Measurements from ENCODE around the gene ITGA5.
A peak's percentile ranks its signal among the peaks of the same experiment; 100 is the strongest.

ITGA5 gene
- total RNA-seq, result 155 to 299 (median 165) reads per million in 3 donors

DNA sequence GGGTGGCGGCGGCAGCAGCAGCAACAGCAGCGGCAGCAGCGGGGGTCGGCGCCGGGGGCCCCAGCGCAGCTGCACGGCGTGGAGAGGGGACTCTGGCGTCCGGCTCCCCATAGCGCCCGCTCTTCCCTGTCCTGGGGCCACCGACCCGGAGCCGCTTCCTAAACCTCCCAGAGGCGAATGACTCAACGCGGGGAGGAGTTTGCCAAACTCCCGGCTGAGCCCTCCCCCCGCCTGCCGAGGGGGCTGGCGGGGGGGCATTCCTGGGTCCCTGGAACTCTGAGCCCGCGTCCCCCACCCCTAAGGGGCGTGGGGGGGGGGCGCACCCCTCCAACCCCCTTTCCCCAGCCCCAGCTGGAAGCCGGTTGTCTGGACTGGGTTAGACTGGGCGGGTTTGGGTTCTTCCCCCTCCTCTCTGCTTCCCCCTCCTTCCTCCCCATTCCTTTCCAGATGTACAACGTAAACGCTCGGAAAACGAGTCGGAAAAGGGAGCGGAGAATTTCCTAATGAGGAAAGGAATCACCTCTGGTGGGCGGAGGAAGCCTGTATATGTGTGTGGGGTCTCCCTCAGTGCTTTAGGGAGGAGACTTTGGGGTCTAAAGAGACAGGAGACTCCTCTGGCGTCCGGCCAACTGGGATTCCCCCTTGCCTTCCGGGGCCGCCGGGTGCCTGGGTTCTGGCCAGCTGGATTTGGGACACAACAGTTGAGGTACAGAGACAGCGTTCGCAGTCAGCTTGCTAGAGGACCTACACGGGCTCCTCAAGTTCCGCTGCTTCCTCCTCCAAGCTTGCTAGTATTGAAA lies at the start of gene ITGA5:
Gene ITGA5, minus strand, starts transcription at position 179 of the 800 bp plus-strand sequence. Its CDS starts 68 bp downstream, at position 111.
- H3K4me1 ChIP-seq (ENCODE audit: control insufficient read depth, insufficient read depth, low read length, poor library complexity, severe bottlenecking), result peaks cover 38% of the 10 kb centered on the region
- DNase-seq, result peak; percentile 40 to 49 (median 43)
- peak within 1 kb of the TSS; percentile 100 for H3K4me3 ChIP-seq (ENCODE audit: insufficient read depth, low read depth, low read length, poor library complexity, severe bottlenecking)
- no peaks in the 10 kb centered on the region for H3K36me3 ChIP-seq (ENCODE audit: control insufficient read depth, insufficient read depth, low read length)
- no peaks in the 10 kb centered on the region for H3K9me3 ChIP-seq (ENCODE audit: control insufficient read depth, low read length)
- no peaks in the 10 kb centered on the region for H3K27me3 ChIP-seq (replicated peaks; ENCODE audit: control insufficient read depth, insufficient read depth, low read length, poor library complexity, severe bottlenecking)
- H3K27ac ChIP-seq (ENCODE audit: insufficient read depth, low read length, poor library complexity, severe bottlenecking), result peak within 1 kb of the TSS; percentile 94

DNA sequence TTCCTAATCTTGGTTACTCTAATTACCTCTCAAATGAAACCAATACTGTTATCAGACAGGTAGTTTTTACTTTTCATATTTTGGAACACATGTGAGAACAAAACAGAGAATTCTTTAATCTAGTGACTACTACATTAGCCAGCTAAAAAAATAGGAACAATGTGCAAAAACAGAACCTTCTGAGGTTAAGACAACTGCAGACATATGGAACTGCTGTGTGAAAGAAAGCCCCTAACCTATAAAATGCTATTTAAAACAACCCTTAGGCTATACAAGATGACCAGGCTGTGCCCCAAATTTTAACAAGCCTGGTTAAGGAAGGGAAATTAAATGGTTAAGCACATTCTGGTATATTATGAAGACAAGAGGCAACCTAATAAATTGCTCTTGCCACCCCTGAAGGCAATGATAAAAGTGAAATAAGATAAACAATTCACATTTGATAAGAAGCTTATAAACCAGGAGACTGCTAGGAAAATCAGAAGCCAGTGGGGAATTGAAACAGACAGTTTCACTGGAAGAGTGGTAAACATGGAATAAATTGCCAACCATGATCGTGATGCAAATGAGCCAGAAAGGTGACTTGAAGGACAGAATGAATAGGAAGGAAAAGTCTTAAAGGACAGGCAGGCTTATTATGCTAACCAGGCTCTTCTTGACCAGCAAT lies 46.9 kb upstream of the ITGA5 start:
- Histone ChIP-seq H3K4me1 (ENCODE audit: control insufficient read depth, insufficient read depth, low read length, poor library complexity, severe bottlenecking) (no peaks in the 10 kb centered on the region), H3K9me3 (ENCODE audit: control insufficient read depth, low read length) (no peaks in the 10 kb centered on the region), H3K27ac (ENCODE audit: insufficient read depth, low read length, poor library complexity, severe bottlenecking) (no peak overlapping the region), H3K27me3 (replicated peaks; ENCODE audit: control insufficient read depth, insufficient read depth, low read length, poor library complexity, severe bottlenecking) (no peaks in the 10 kb centered on the region), H3K4me3 (ENCODE audit: insufficient read depth, low read depth, low read length, poor library complexity, severe bottlenecking) (no peak overlapping the region), H3K36me3 (ENCODE audit: control insufficient read depth, insufficient read depth, low read length) (no peaks in the 10 kb centered on the region)
- no peak for DNase-seq

DNA sequence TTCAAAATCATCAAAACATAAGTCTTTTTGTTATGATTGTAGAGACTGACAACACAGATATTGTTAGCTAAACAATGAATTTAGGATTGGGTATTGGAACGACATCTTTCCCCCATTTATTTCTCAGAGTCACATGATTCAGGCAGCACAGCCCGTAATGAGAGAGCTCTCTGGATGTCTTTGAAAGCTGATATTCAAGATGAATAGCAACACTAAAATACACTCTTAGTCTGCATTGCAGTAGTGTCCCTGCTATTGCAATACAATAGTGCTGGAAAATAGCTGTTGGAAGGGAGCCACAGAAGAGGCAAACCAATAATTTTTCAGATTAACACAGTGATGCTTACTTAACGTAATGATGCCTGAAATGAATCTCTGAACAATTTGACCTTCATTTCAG lies 44.4 kb upstream of the ITGA5 start:
- Histone ChIP-seq H3K27me3 (replicated peaks; ENCODE audit: control insufficient read depth, insufficient read depth, low read length, poor library complexity, severe bottlenecking) (no peaks in the 10 kb centered on the region), H3K9me3 (ENCODE audit: control insufficient read depth, low read length) (no peaks in the 10 kb centered on the region), H3K4me3 (ENCODE audit: insufficient read depth, low read depth, low read length, poor library complexity, severe bottlenecking) (no peak overlapping the region)

DNA sequence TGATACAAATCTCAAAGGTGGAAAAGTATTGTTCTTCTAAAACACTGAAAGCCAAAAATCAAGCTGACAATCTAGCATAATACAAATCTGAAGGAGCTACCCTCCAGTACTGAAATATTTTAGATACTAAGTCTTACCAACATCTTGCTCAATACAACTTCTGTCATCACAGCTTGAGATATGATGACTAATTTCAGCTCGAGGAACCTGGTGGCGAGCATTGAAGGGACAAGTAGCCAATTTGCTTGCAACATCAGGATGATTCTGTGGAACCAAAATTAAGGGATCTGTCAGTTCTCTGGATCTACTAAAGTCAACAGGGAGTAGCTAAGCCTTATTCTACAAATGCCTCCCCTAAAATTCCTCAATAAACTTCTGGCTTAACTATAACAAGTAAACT lies 44.0 kb upstream of the ITGA5 start:
- Histone ChIP-seq H3K4me1 (ENCODE audit: control insufficient read depth, insufficient read depth, low read length, poor library complexity, severe bottlenecking) (no peaks in the 10 kb centered on the region), H3K4me3 (ENCODE audit: insufficient read depth, low read depth, low read length, poor library complexity, severe bottlenecking) (no peak overlapping the region), H3K27ac (ENCODE audit: insufficient read depth, low read length, poor library complexity, severe bottlenecking) (no peak overlapping the region), H3K36me3 (ENCODE audit: control insufficient read depth, insufficient read depth, low read length) (no peaks in the 10 kb centered on the region), H3K27me3 (replicated peaks; ENCODE audit: control insufficient read depth, insufficient read depth, low read length, poor library complexity, severe bottlenecking) (no peaks in the 10 kb centered on the region), H3K9me3 (ENCODE audit: control insufficient read depth, low read length) (no peaks in the 10 kb centered on the region)
- DNase-seq, result no peak

More for the DNA sequence above, 44.4 kb upstream of the ITGA5 start:
- Histone ChIP-seq H3K27ac (ENCODE audit: insufficient read depth, low read length, poor library complexity, severe bottlenecking) (no peak overlapping the region), H3K36me3 (ENCODE audit: control insufficient read depth, insufficient read depth, low read length) (no peaks in the 10 kb centered on the region), H3K4me1 (ENCODE audit: control insufficient read depth, insufficient read depth, low read length, poor library complexity, severe bottlenecking) (no peaks in the 10 kb centered on the region)
- DNase-seq, result no peak

DNA sequence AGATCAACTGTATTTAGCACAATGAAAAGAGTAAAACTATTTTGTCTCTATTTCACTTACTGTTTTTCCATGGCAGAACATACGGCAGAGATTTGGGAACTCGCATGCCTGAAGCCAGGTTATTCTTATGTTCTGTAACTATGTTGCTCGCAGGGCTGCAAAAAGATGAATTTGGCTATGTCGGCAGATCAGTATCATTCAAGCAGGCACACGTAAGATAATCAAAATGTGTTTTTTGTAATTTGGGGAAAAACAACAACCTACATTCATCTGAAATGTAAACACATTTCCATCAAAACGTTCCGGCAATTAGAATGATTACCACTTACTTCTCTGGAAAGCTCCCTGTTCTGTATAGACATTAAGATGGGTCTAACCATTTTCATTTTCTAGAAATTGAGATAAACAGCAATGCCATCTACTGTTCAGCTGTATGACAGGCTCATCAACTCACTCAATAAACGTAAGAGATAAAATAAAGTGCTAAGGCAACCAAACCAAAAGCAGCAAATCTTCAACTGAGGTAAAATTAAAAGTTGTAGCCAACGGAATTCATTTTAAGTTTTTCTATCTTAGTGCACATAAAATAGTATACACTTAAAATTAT lies 41.4 kb upstream of the ITGA5 start:
- Histone ChIP-seq H3K4me3 (ENCODE audit: insufficient read depth, low read depth, low read length, poor library complexity, severe bottlenecking) (no peak overlapping the region), H3K4me1 (ENCODE audit: control insufficient read depth, insufficient read depth, low read length, poor library complexity, severe bottlenecking) (no peaks in the 10 kb centered on the region), H3K36me3 (ENCODE audit: control insufficient read depth, insufficient read depth, low read length) (no peaks in the 10 kb centered on the region), H3K27ac (ENCODE audit: insufficient read depth, low read length, poor library complexity, severe bottlenecking) (no peak overlapping the region), H3K9me3 (ENCODE audit: control insufficient read depth, low read length) (no peaks in the 10 kb centered on the region), H3K27me3 (replicated peaks; ENCODE audit: control insufficient read depth, insufficient read depth, low read length, poor library complexity, severe bottlenecking) (no peaks in the 10 kb centered on the region)
- DNase-seq, result no peak

DNA sequence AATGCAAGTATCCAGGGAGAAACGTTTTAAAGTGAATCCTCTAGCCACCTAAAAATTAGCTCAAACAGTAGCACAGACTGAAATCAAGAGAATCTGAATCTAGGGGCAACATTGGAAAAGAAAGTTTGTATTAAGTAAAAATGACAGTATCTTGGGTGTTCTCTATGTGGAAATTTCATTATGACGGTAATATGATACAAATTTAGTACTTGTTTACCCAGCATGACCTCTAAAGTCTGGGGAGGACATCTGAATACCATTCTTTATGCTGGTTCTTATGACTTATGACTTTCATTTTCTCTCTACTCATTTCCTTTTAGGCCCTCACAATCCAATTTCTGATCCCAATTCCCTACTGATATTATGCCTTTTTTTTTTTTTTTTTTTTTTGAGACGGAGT lies 40.3 kb upstream of the ITGA5 start:
- no peak for DNase-seq
- Histone ChIP-seq H3K36me3 (ENCODE audit: control insufficient read depth, insufficient read depth, low read length) (no peaks in the 10 kb centered on the region), H3K27me3 (replicated peaks; ENCODE audit: control insufficient read depth, insufficient read depth, low read length, poor library complexity, severe bottlenecking) (no peaks in the 10 kb centered on the region), H3K9me3 (ENCODE audit: control insufficient read depth, low read length) (no peaks in the 10 kb centered on the region), H3K4me1 (ENCODE audit: control insufficient read depth, insufficient read depth, low read length, poor library complexity, severe bottlenecking) (no peaks in the 10 kb centered on the region), H3K27ac (ENCODE audit: insufficient read depth, low read length, poor library complexity, severe bottlenecking) (no peak overlapping the region), H3K4me3 (ENCODE audit: insufficient read depth, low read depth, low read length, poor library complexity, severe bottlenecking) (no peak overlapping the region)

DNA sequence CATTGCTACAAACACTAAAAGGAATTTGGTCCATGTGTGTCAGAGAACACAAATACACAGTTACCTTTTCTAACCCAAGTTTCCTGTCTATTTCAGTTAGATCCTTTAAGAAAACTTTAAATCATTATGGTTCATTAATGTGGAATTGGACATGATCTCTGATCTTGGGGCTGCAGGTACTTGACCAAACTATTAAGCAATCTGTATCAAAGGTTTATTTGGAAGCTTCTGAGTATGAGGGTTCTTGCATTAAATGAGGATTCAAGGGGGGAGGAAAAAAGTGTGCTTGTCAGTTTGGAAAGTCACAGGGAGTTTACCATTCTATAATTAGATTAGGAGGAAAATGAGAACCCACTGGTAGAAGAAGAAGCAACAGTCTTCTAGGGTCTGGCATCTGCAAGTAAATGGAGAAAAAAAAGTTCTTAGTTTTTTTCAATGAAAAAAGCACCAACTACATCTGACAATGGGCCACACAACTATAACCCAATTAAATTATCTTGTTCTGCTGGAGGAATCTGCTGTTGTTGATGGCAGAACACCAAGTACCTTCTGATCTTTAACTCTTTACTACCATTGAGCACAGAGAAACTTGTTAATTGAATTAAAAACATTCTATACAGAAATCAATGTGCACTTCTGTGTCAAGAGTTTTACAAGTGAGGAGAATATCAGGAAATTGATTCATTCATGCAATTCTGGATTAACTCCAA lies 36.8 kb upstream of the ITGA5 start:
- no peaks in the 10 kb centered on the region for H3K27me3 ChIP-seq (replicated peaks; ENCODE audit: control insufficient read depth, insufficient read depth, low read length, poor library complexity, severe bottlenecking)
- H3K36me3 ChIP-seq (ENCODE audit: control insufficient read depth, insufficient read depth, low read length), result no peaks in the 10 kb centered on the region
- no peak overlapping the region for H3K27ac ChIP-seq (ENCODE audit: insufficient read depth, low read length, poor library complexity, severe bottlenecking)
- no peak overlapping the region for H3K4me3 ChIP-seq (ENCODE audit: insufficient read depth, low read depth, low read length, poor library complexity, severe bottlenecking)
- DNase-seq, result no peak
- no peaks in the 10 kb centered on the region for H3K9me3 ChIP-seq (ENCODE audit: control insufficient read depth, low read length)
- no peaks in the 10 kb centered on the region for H3K4me1 ChIP-seq (ENCODE audit: control insufficient read depth, insufficient read depth, low read length, poor library complexity, severe bottlenecking)

DNA sequence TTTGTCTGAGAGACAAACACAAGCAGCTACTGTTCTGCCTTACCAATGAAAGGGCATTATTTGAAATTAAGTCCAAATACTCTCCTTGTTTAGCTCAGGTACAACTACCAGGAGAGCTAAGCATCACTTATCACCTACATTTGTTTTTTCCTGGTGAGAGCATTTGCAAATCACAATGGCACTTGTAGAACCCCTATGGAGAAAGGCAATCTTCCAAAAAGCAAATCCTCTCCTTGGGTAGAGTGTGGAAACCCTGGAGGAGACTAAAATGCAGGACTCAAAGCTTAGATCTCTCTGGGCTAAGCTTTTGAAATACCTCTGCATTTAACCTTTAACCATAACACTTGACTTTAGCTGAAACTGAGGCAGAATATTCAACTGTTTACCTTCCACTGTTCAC lies 33.6 kb upstream of the ITGA5 start:
- Histone ChIP-seq H3K4me1 (ENCODE audit: control insufficient read depth, insufficient read depth, low read length, poor library complexity, severe bottlenecking) (no peaks in the 10 kb centered on the region), H3K36me3 (ENCODE audit: control insufficient read depth, insufficient read depth, low read length) (no peaks in the 10 kb centered on the region), H3K9me3 (ENCODE audit: control insufficient read depth, low read length) (no peaks in the 10 kb centered on the region), H3K27me3 (replicated peaks; ENCODE audit: control insufficient read depth, insufficient read depth, low read length, poor library complexity, severe bottlenecking) (no peaks in the 10 kb centered on the region), H3K4me3 (ENCODE audit: insufficient read depth, low read depth, low read length, poor library complexity, severe bottlenecking) (no peak overlapping the region), H3K27ac (ENCODE audit: insufficient read depth, low read length, poor library complexity, severe bottlenecking) (no peak overlapping the region)
- no peak for DNase-seq

DNA sequence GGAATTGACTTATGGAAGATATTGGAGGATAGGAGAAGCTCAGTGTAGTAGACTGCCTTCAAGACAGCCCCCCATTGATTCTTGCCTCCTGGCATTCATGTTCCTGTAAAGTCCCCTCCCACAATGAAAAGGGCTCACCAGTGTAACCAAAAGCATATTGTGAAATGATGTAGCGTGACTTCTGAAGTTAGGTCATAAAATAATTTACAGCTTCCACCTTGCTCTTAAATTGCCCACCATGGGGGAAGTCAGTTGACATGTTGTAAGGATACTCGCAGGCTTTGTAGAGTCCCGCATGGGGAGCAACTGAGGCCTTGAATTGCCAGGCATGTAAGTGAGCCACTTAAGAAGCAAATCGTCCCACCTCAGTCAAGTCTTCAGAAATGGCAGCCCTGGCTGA lies 29.3 kb upstream of the ITGA5 start:
- no peak overlapping the region for H3K27ac ChIP-seq (ENCODE audit: insufficient read depth, low read length, poor library complexity, severe bottlenecking)
- DNase-seq, result no peak
- H3K36me3 ChIP-seq (ENCODE audit: control insufficient read depth, insufficient read depth, low read length), result no peaks in the 10 kb centered on the region
- H3K4me1 ChIP-seq (ENCODE audit: control insufficient read depth, insufficient read depth, low read length, poor library complexity, severe bottlenecking), result no peaks in the 10 kb centered on the region
- no peak overlapping the region for H3K4me3 ChIP-seq (ENCODE audit: insufficient read depth, low read depth, low read length, poor library complexity, severe bottlenecking)
- no peaks in the 10 kb centered on the region for H3K27me3 ChIP-seq (replicated peaks; ENCODE audit: control insufficient read depth, insufficient read depth, low read length, poor library complexity, severe bottlenecking)
- H3K9me3 ChIP-seq (ENCODE audit: control insufficient read depth, low read length), result no peaks in the 10 kb centered on the region
